Left ventricle myocardium superior (tissue), 1 donor: ENCODE data around the gene TENT4A. TPM values are rescaled to one million over a fixed set of nuclear protein-coding genes. Genes with fewer than 3 reads are reported as not detected.
A peak's percentile ranks its signal among the peaks of the same experiment; 100 is the strongest.

Experiments
- ATAC-seq: fragments of 200-7000 bp; cut with Tn5 transposase; one replicate; pipeline ENCODE4 v1.9.1; 2020; ENCODE audit warnings: mild to moderate bottlenecking, moderate library complexity
- DNase-seq: peaks from one replicate; pipeline ENCODE4 v3.0.0-alpha.2; 2020
- intact Hi-C: fragments of 100-400 bp; cut with micrococcal nuclease; formaldehyde crosslinking; loops from one replicate; pipeline ENCODE4 v1.11.0; 2022
- total RNA-seq: library from RNA; stranded (reverse); fragmentation: NEBNext Ultra II Directional; extraction: Animal tissue kit (Norgen Biotek cat#: 25700); gene quantifications from one replicate; pipeline ENCODE4 v1.2.1, GENCODE V29; 2021
- donor health status: DM: no; HTN: yes; CAD: no; lungs with severe emphysema.

Gene TENT4A
- total RNA-seq, 1 donor from 2014 or later: 10.7 TPM

DNA sequence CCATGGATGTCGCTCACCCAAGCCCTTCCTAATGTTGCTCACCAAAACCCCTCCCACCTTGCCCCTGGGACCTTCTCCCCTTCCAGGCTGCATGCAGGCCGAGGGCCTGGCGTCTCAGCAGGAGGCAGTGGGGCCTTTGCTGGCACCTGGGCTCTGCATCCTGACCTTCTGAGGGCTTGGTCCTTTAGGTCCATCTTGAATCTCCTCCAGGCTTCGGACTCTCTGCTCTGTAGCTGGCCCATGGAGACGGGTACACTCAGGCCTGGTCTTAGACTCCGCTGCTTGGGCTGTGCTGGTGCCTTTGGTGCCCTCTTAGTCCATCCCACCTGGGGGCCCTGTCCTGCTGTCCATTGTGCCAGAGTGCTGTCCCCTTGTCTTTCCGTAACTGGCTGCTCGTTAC, 14.0 kb downstream of the TENT4A start:
- ATAC-seq: no peak
- intact Hi-C loops: no loop called here

DNA sequence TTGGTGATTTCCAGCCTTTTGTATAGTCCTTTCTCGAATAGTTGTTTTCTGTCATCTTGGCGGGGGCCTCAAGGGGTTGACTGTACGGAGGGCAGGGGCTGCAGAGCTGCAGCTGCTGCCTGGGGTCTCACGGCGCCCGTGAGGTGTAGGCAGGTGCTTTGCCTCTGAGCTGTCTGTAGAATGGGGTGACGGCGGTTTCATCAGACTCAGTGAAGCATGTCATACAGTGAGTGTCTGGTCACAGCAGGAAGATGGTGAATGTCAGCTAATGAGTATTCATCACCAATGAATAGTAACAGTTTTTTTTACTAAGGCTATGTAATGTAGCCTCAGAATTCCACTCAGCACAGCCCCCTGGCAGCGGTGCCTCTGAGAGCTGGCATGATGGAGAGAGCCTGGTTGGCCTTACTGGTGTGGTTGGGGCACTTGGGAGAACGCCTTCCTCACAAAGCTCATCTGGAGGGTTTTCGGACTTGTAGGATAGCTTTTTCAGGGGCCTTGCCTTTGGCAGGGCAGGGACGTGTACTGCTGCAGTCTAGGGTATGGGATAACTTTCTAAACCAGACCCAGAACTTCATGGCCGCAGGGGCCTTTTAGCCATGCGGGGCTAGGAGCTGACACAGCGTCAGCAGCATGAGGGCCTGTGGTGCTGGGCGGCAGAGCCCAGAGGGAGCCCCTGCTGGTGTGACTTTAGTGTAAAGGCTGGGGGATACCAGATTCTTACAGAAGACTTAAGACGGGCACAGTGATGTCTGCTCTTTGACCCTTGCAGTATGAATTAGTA, 15.0 kb downstream of the TENT4A start:
- DNase-seq (no peak), ATAC-seq (no peak)
- intact Hi-C loops: no loop called here

More for the DNA sequence above, 14.0 kb downstream of the TENT4A start:
- DNase-seq: no peak

DNA sequence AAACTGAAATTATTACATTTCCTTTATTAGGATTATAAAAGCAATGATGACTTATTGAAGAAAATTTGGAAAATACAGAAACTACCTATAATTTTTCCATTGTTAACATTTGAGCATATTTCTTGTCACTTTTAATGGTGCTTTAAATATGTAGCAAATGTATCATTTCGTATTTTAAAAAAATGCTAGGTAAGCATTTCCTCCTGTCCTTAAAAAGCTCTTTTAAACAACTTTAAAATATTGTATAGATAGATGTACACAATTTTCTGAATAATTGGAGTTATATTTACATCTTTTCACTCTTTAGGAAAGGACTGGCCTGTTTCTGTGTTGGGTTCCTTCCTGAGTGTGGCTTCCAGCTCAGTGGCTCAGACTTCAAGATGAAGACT, 15.6 kb downstream of the TENT4A start:
- ATAC-seq (no peak), DNase-seq (no peak)
- intact Hi-C loops: no loop called here

DNA sequence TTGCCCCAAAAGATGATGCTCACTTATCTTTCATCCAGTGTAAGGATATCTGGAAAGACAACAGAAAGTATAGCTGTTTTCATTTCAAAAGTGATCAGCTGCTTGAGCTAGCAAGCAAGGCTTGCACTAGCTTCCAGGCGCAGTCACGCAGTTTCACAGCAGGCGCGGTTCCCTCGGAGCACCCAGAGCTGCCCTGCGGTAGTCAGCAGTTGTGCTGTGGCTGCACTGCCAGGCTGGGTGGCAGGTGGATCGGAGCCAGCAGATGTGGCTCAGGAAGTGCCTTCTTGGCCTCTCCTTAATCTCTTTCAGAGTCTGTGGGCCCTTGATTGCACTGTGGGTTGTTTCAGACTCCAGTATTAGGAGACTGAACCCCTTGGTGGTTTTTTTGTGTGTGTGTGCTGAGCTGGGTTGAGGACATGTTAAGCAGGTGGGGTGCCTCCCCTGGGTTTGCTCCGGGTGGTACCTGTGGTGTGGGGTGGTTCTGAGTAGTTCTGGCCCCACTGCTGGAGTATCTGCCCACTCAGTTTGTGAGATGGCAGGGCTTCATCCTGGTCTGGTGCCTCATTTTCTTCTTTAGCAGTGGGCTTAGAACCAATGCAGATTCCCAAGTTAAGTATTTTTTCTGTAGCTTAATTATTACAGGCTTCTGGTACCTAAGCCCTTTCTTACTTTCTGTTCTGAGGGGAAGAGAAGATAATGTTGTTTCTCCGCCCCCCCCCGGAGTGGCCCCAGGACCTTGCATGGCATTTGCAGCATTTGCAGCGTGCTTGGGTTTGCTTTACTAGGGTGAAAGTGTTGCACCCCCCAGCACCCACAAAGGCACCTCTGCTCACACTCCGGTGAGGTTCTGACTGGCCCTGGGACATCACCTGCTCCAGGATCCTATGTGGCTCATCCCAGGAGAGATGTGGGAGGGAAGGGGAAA, 16.4 kb downstream of the TENT4A start:
- ATAC-seq (peak; percentile 36), DNase-seq (peak; percentile 67)
- intact Hi-C loops: no loop called here

DNA sequence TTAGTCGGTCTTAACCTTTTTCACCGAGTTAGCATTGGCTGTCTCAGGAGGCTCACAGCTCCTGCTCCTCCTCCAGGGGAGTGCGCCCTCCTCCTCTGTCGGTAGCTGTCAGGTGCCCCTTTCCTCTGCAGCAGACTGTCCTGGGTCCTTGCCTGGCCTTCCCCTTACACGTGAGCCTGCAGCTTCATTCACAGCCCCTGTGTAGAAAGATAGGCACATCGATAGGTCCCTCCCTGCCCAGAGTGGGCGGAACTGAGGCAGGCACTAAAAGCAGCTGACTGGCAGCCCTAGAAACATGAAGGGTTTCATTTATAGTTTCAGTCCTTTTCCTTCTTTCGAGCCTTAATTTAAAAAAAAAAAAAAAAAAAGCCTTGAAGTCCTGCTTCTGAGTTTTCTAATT, 17.2 kb downstream of the TENT4A start:
- ATAC-seq (no peak), DNase-seq (no peak)
- intact Hi-C loops: no loop called here

DNA sequence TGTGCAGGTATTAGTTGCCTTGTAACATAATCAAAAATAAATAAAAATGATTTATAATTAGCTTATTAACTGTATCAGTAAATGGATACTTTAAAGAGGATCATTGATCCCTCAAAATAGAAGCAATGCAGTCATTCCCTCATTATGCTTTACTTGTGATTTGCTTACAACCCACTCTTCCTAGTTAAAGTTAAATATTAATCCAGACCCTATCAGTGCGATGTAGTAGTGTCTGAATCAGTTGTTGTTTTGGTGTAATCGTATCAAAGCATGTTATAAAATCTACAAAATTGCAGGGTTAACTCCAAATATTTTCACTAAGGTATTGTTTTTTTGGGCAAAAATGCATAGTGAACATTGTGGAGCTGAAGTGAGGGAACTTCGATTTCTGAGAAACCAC, 17.6 kb downstream of the TENT4A start:
- DNase-seq: no peak
- intact Hi-C loops: no loop called here
- no peak for ATAC-seq

DNA sequence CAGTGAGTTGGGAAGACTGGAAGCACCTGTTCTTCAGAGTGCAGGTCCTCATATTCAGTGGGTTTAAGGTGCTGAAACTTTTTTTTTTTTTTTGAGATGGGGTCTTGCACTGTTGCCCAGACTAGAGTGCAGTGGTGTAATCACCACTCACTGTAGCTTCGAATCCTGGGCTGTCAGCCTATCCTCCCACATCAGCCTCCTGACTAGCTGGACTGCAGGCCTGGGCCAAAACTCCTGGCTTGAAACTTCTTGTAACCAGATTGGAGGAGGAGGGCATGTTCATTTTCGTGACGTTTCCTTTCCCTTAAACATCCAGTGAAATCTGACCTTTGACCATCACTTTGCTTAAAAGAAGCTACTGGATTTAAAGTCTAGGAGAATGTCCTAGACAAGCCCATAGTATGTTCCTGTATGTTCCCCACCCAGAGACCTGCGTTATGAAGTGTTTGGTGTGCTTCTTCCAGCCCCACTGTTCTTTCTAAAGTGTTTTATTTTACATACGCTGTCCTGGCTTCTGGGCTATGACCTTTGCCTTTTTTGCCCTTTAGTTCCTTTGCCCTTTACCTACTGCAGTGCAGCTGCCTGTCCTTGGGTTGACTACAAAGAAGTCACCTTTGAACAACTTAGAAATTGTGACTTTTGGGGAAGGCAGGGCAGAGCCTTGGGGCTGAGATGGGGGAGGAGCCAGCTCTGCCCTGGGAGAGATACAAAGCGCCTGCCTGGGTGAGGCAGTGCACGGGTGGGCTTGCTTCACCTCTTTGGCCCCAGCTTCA, 18.4 kb downstream of the TENT4A start:
- intact Hi-C loops: no loop called here
- ATAC-seq (no peak), DNase-seq (no peak)

DNA sequence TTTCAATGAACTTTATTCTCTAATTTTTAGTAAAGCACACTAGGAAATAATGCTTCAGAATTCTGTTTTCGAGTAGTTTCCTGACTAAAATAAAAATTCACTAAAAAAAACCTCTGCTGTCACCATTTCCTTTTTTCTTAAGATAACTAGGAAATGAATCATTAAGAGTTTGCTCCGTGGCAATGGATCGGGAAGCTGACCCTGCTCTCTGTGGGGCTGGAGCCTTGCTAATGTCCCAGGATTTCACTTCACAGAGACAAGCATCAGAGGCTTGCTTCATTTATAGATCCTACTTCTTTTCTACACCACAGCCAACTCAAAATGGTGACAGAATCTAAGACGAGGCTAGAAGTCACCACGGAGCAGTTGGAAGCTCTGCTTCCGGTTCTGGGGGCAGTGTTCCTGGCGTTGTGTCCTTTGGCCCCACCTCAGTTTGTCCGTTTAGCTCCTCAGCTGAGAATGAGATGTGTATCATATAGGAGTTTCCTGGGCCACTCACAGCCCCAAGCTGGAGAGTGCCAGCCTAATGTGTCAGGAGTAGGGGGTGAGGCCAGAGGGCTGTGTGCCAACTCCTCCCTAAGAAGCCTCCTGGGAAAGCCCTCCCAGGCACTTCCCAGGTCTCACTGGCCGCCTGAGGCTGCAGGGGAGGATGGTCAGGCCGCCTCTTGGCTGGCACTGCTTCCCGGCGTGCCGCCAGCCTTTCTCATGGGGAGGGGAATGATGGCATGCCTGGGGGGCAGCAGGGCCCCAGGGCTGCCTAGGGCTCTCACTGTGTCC, 19.6 kb downstream of the TENT4A start:
- ATAC-seq: peak; percentile 72
- intact Hi-C loops: no loop called here
- peak; percentile 69 for DNase-seq

DNA sequence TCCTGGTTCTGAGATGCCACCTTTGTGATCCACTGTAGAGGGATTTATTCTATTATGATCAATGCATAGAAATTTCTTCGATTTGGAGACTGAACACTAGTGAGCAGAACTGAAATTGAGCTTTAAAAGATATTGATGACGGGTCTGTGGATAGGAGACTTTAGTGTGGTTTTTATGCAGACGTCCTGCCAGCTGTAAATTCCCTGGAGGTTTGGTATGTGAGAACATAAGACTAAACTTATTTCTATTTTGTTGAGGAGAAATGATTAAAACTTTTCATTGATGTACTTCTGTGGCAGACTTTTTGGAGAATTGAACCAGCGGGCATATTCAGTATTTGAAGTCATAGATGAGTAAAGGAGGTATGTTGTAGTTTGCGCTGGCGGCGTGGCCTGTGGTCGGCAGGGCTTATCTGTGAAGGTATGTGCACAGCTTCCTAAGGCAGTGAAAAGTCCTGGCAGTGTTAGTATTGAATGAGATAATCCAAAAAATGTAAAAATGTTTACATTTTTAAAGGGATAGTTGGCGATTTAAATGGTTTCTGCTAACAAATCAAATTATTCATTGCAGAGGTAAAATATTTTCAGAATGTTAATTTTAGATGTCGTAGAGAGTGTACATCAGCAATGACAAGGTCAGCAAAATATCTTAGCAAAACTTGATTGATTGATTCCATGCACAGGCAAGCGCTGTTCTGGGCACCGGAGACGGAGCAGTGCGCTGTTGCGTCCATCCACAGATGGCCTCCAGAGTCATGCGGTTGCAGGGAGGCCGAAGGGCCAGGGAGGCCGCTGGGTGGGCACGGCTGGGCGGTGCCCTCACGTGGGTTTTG, 20.4 kb downstream of the TENT4A start:
- DNase-seq (no peak), ATAC-seq (no peak)
- intact Hi-C loops: no loop called here

DNA sequence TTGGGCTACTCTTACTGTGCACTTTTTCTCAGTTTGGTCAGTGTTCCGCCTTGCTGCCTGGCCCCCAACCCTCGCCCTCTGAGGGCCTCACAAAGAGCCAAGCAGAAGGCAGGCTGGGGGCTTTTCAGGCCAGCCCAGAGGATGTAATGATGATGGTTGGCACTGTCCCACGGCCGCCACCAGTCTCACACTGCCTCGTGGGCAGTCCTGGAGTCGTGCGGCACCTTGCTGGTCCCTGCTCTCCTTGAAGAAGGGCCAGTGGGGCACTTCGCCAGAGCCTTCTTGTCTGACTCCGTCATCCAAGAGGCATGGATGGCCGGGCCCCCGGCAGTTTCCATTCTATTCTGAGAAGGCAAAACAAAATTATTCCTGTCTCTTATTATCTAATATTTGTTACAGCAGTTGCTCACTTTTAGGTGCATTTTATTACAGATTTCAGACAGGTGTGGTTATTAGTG, 21.0 kb downstream of the TENT4A start:
- intact Hi-C loops: no loop called here
- ATAC-seq: peak; percentile 33
- DNase-seq: peak; percentile 57

DNA sequence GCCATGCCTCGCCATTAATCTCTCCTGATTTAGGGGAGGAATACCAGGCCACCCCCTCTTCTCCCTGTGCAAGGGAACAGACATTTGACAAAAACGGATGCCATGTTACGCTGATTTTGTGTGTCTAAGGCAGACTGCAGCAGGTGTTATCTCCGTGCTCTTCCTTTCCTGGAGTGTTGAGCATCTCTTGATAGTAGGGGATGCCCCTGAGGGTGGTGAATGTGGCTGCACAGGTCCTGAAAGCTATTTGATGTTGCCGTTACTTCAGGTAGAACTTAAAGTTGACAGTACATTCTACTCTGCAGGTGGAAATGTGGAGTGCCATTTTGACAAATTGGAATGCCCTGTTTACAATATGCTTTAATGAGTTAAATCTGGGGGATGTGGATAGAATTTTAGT, 21.5 kb downstream of the TENT4A start:
- intact Hi-C loops: no loop called here
- ATAC-seq (no peak), DNase-seq (no peak)

DNA sequence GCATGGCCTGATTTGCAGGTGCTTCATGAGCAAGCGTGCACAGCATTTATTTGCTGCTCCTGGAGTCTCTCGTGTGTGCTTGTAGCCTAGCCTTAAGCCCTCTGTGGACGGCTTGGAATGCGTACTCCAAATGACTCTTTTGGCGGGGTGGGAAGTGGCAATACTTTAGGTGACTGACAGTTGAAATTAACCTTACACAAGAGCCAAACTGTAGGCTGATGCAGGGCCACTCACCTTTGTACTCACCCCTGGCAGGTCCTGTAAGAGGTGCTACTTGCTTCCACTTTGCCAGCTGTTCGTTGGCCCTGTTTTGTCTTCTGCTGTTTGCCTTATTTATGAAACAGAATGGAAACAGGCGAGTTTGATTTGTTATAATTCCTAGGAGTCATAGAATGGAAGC, 22.9 kb downstream of the TENT4A start:
- intact Hi-C loops: no loop called here
- DNase-seq (no peak), ATAC-seq (peak; percentile 13)

DNA sequence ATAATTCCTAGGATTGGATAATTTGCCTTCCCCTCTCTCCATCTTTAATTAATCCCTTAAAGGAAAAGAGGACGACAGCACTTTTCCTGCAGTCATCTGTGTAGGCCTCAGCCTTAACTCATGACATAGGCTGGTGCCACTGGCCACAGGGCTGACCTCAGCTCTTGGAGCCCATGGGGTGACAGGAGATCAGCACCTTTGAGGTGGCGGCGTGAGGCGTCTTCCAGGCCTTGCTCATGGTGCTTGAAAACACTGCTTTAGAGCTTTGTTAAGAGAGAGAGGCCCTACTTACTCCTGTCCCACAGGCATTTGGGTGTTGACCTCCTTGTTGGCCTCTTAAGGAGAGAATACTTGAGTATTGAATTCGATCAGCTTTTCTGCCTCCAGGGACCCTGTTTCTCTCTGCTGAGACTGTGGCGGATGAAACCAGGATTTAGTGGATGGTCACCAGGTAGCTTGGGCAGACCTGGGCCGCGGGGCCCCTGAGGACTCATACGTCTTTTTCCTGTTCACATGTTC, 23.4 kb downstream of the TENT4A start:
- intact Hi-C loops: no loop called here
- ATAC-seq: no peak
- no peak for DNase-seq

DNA sequence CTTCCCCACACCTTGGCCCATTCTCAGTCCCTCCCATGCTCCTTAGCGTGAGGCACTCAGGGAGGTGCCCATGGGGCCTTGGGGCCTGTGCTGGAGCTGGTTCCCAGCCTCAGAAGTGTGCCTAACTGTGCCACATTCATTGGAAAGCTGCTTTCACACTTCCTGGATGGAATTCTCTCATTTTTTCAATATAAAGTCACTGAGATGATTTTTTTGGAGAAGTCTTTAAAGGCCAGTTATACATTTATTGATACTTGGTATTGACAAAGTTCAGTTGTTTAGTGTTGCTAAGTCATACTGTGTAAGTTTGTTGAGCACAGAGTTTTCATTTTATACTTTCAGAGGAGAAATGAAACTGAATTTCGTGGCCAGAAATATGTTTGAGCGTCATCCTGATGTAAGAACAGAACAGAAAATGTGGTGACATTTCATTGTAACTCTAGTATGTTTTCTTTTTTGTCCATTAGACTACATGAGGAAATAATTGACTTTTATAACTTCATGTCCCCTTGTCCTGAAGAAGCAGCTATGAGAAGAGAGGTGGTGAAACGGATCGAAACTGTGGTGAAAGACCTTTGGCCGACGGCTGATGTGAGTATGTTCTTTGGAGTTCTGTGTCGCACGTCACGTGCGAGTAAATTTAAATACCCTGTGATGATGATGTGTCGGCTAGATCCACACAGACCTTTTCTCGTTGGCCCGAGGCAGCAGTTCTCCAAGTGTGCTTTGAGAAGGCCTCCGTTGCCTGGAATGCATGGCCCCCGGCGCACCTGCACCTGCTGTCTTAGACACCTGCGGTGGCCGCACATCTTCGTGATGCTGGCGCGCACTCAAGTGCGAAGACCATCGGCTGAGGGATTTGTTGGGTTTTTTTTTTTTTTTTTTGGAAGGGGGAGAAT, 24.1 kb downstream of the TENT4A start:
- intact Hi-C loops: no loop called here
- ATAC-seq (no peak), DNase-seq (no peak)

DNA sequence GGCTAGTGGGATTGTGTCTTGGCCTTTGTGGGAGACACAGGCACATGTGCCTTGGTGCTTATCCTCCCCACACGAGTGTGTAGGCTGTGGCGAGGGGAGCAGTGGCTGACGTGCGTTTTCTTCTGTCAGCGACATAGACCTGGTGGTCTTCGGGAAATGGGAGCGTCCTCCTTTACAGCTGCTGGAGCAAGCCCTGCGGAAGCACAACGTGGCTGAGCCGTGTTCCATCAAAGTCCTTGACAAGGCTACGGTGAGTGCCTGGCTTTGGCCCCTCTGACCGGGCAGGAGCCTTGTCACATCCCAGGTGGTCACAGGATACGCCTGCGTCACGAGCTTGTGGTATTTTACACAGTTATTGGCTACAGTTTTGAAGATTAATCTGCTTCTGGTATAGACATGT, 26.4 kb downstream of the TENT4A start:
- intact Hi-C loops: loop anchor here (10.0 kb wide), 1 partner anchor 125 kb away; no protein-coding TSS in a partner anchor
- DNase-seq: no peak
- no peak for ATAC-seq

DNA sequence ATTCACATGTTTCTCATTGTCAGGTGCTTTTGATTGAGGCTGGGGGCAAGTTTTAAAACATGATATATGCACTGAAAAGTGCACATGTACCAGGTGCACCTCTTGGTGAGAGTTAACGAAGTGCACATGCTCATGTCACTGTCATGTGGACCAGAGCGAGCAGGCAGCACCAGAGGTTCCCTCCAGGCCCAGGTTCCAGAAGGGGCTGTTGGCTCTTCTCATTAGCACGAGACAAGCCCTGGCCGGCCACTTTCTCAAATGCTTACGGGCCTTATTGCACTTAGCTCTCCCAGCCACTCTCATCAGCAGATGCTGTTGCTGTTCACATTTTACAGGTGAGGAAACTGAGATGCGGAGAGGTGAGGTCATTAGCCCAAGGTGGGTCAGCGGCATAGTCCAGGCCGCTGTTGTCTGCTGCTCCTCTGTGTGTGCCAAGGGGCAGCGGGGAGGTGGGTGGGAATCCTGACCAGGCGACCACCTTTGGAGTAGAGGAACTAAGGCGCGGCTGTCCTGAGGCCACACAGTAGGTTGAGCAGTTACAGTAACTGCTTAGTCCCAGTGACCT, 27.4 kb downstream of the TENT4A start:
- intact Hi-C loops: loop anchor here (10.0 kb wide), 1 partner anchor 126 kb away; no protein-coding TSS in a partner anchor
- DNase-seq (no peak), ATAC-seq (no peak)
